A673 (cell line): ENCODE results near the gene GMDS. TPM values are rescaled to one million over a fixed set of nuclear protein-coding genes. Genes with fewer than 3 reads are reported as not detected.

Experiments
- BruUV-seq: library from RNA; stranded (reverse); fragments of 400-500 nt; replicated peaks from 2 replicates; lab custom pipeline; 2021; lab: Mats Ljungman, UMichigan
- CTCF ChIA-PET: fragments of 300-600 bp; sonication (Branson Sonifier 250); formaldehyde crosslinking; loops from one replicate; lab custom pipeline; 2022; ENCODE audit warnings: antibody characterized with exemption; lab: Charles Lee
- POLR2A ChIA-PET: fragments of 300-600 bp; sonication (Branson Sonifier 250); formaldehyde crosslinking; loops from one replicate; lab custom pipeline; 2022; ENCODE audit warnings: antibody characterized with exemption; ENCODE audit not compliant: low non-redundant PET; lab: Charles Lee
- DNase-seq: peaks from one replicate; pipeline ENCODE4 v3.0.0-alpha.2; 2015; ENCODE audit warnings: low spot score
- H3K27ac ChIP-seq: fragments of 200-600 bp; sonication (generic); 2 replicates; pipeline ENCODE4 v1.5.1; 2016; ENCODE audit warnings: mixed run types, low read depth, mild to moderate bottlenecking, mixed read lengths, antibody characterized with exemption, low read length; ENCODE audit not compliant: poor library complexity, severe bottlenecking
- H3K27me3 ChIP-seq: fragments of 200-600 bp; sonication (generic); replicated peaks from 2 replicates; pipeline ENCODE4 v1.6.1; 2017; ENCODE audit warnings: mixed run types, low read depth, mild to moderate bottlenecking, mixed read lengths, antibody characterized with exemption, low read length; ENCODE audit not compliant: insufficient read depth, poor library complexity
- H3K36me3 ChIP-seq: fragments of 200-600 bp; sonication (generic); 2 replicates; pipeline ENCODE4 v1.6.1; 2016; ENCODE audit warnings: mixed run types, mild to moderate bottlenecking, mixed read lengths, antibody characterized with exemption, low read length; ENCODE audit not compliant: insufficient read depth, poor library complexity, severe bottlenecking
- H3K4me1 ChIP-seq: fragments of 200-600 bp; sonication (generic); 2 replicates; pipeline ENCODE4 v1.6.1; 2017; ENCODE audit warnings: mixed run types, mild to moderate bottlenecking, mixed read lengths, antibody characterized with exemption, low read length; ENCODE audit not compliant: insufficient read depth, poor library complexity, severe bottlenecking
- H3K4me3 ChIP-seq: fragments of 200-600 bp; sonication (generic); 2 replicates; pipeline ENCODE4 v1.5.1; 2016; ENCODE audit warnings: low read depth, mixed run types, mild to moderate bottlenecking, mixed read lengths, low read length; ENCODE audit not compliant: poor library complexity, severe bottlenecking
- H3K9me3 ChIP-seq: fragments of 200-600 bp; sonication (generic); 2 replicates; pipeline ENCODE4 v1.6.1; 2016; ENCODE audit warnings: mixed run types, low read depth, mild to moderate bottlenecking, mixed read lengths, antibody characterized with exemption, low read length; ENCODE audit not compliant: poor library complexity, severe bottlenecking
- EZH2 ChIP-seq: fragments of 200-600 bp; sonication (generic); IDR thresholded peaks from 2 replicates; pipeline ENCODE4 v1.6.1; 2017; ENCODE audit warnings: borderline replicate concordance, low read depth, mild to moderate bottlenecking, mixed read lengths, antibody characterized with exemption, low read length; ENCODE audit not compliant: poor library complexity, severe bottlenecking
- intact Hi-C: fragments of 100-400 bp; cut with micrococcal nuclease; formaldehyde crosslinking; loops from one replicate; pipeline ENCODE4 v1.10.0; 2022; ENCODE audit not compliant: unreplicated experiment
- total RNA-seq: library from RNA; stranded (reverse); gene quantifications from 2 replicates; pipeline ENCODE4 v1.2.3, GENCODE V29; 2021
- TF ChIP-seq, protein P1 (sequence below): fragments of 300-800, 200-600 bp; sonication (generic); conservative IDR thresholded peaks from 2 replicates; pipeline ENCODE4 v1.5.1; 2017; ENCODE audit warnings: low read depth, mild to moderate bottlenecking, antibody characterized with exemption, low read length, moderate library complexity, mixed read lengths

The GMDS gene
- total RNA-seq, 1 experiment from 2014 or later = 15.2 TPM

DNA sequence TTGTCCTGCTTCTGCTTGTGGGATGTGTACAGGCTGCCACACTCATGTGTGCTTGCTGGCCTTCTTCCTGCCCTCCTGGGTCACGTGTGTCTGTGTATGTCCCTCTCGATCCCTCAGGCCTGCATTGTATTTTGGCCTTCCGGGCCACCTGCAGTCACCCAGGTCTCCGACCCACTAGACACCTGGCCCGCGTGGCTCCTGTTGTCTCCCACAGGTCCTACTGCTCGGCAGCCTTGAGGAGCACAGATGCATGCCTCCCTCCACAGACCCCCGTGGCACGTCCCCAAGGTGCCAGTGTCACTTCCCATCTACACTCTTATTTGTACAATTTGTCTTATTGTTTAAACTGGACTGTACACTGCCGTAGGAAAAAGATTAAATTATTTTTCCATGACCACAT lies 592.6 kb downstream of the GMDS start:
- POLR2A ChIA-PET = no interaction called here
- Histone ChIP-seq H3K36me3 (no peaks in the 10 kb centered on the region), H3K9me3 (no peaks in the 10 kb centered on the region), H3K27me3 (no peaks in the 10 kb centered on the region), H3K4me3 (no peak overlapping the region), H3K4me1 (peaks cover 11% of the 10 kb centered on the region), H3K27ac (no peak overlapping the region)
- CTCF ChIA-PET = no interaction called here
- DNase-seq = no peak
- TF ChIP-seq, protein P1, sequence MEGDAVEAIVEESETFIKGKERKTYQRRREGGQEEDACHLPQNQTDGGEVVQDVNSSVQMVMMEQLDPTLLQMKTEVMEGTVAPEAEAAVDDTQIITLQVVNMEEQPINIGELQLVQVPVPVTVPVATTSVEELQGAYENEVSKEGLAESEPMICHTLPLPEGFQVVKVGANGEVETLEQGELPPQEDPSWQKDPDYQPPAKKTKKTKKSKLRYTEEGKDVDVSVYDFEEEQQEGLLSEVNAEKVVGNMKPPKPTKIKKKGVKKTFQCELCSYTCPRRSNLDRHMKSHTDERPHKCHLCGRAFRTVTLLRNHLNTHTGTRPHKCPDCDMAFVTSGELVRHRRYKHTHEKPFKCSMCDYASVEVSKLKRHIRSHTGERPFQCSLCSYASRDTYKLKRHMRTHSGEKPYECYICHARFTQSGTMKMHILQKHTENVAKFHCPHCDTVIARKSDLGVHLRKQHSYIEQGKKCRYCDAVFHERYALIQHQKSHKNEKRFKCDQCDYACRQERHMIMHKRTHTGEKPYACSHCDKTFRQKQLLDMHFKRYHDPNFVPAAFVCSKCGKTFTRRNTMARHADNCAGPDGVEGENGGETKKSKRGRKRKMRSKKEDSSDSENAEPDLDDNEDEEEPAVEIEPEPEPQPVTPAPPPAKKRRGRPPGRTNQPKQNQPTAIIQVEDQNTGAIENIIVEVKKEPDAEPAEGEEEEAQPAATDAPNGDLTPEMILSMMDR = no peak
- no peak for TF ChIP-seq EZH2
- BruUV-seq = no TSS peak
- intact Hi-C loops = no loop called here

DNA sequence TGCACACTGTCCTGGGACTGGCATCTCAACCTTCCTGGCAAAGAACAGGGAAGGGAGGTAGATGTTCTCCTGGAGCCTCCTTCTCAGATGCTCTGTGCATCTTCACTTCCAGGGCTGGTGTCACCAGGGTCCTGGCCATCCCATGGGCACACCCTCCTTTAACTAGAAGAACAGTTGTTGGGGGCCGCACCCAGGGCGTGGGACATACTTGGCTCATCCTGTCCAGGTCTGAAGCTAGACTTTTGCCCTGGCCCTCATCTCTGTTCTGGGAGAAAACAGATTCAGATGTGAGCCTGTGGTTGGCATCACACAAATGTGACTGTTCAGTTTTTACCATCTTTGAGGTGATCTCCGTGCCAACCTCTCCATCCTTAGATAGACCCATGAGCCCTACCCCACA lies 594.0 kb downstream of the GMDS start:
- no TSS peak for BruUV-seq
- Histone ChIP-seq H3K4me3 (no peak overlapping the region), H3K36me3 (no peaks in the 10 kb centered on the region), H3K27me3 (no peaks in the 10 kb centered on the region), H3K4me1 (no peaks in the 10 kb centered on the region), H3K9me3 (no peaks in the 10 kb centered on the region), H3K27ac (no peak overlapping the region)
- intact Hi-C loops = no loop called here
- TF ChIP-seq, protein P1 = no peak
- no peak for TF ChIP-seq EZH2
- no peak for DNase-seq
- POLR2A ChIA-PET = no interaction called here
- CTCF ChIA-PET = no interaction called here

DNA sequence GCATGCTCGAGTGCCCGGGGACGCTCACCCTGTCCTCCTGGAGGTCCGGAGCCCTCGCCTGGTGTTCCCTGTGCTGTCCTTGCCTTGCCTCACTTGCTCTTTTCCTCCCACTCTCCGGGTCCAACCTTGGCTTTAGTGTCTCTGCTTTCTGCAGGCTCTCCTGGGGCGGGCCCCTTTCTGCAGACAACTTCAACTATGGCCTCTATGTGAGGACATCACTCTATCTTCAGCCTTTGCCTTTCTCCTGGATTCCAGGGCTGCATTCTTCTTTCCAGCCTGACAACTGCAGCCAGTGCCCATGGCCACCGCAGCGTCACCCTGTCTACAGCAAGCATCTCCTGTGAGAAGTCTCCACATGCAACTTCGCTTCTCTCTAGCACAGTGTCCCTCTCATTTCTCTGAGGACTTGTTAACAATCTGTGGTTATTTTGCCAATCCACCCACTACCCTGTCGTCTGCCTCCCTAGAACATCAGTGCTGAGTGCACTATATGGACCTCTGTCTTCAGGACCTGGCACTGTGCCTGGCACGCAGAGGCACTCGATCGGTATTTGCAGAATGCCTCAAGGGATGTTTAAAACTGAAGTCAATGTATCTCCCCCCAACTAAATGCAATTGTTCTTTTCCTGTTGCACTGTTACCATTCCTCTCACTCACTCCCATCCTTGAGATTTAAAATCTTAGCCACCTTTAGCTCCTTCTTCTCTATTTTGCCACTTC lies 599.8 kb downstream of the GMDS start:
- no TSS peak for BruUV-seq
- no peaks in the 10 kb centered on the region for H3K36me3 ChIP-seq
- no peak for TF ChIP-seq EZH2
- TF ChIP-seq, protein P1 = no peak
- no peak overlapping the region for H3K27ac ChIP-seq
- H3K4me1 ChIP-seq = no peaks in the 10 kb centered on the region
- intact Hi-C loops = no loop called here
- H3K27me3 ChIP-seq = no peaks in the 10 kb centered on the region
- no peak for DNase-seq
- no peaks in the 10 kb centered on the region for H3K9me3 ChIP-seq
- no peak overlapping the region for H3K4me3 ChIP-seq
- ChIA-PET CTCF (no interaction called here), POLR2A (no interaction called here)
